Epithelial cell of umbilical artery (primary cell): Measurements from ENCODE around the gene OR5AK2. TPM values are rescaled to one million over a fixed set of nuclear protein-coding genes. Genes with fewer than 3 reads are reported as not detected.

Experiments used
- total RNA-seq: library from RNA; depleted of rRNA; stranded (reverse); fragments of >200 nt; gene quantifications from 2 replicates; pipeline ENCODE4 v1.2.3, GENCODE V29; 2014

Gene OR5AK2
- not detected in 2 replicates for total RNA-seq

GRCh38 chr11:56988614-56989013 lies at the start of gene OR5AK2:
Gene OR5AK2 (plus strand): TSS chr11:56988914. CDS start chr11:56988914, 0 bp downstream.

Other genes with a start within 250 kb of the OR5AK2 start
- gene OR9G4, start 240.2 kb upstream of the OR5AK2 start, total RNA-seq: not detected in 2 replicates
- not detected in 2 replicates for gene LRRC55, start 193.0 kb downstream of the OR5AK2 start, total RNA-seq
- gene APLNR, start 248.3 kb downstream of the OR5AK2 start, total RNA-seq: not detected in 2 replicates